Neural progenitor cell (in vitro differentiated cells): ENCODE results near the gene ARHGAP19. TPM values are rescaled to one million over a fixed set of nuclear protein-coding genes. Genes with fewer than 3 reads are reported as not detected.

Experiments
- DNase-seq: peaks from one replicate; pipeline ENCODE4 v3.0.0-alpha.2; 2016; ENCODE audit warnings: low spot score
- H2AFZ ChIP-seq: fragments of 200-600 bp; sonication (generic); replicated peaks from 2 replicates; pipeline ENCODE4 v1.6.1; 2016; ENCODE audit warnings: antibody characterized with exemption
- H3F3A ChIP-seq: fragments of 200-600 bp; sonication (generic); 2 replicates; pipeline ENCODE4 v1.6.1; 2016; ENCODE audit warnings: antibody characterized with exemption, low read depth
- H3K27ac ChIP-seq: fragments of 200-600 bp; sonication (generic); 2 replicates; pipeline ENCODE4 v1.5.1; 2016; ENCODE audit warnings: mild to moderate bottlenecking
- H3K27me3 ChIP-seq: fragments of 200-600 bp; sonication (generic); 2 replicates; pipeline ENCODE4 v1.6.1; 2016; ENCODE audit warnings: mild to moderate bottlenecking, moderate library complexity
- H3K36me3 ChIP-seq: fragments of 200-600 bp; sonication (generic); 2 replicates; pipeline ENCODE4 v1.5.1; 2016
- H3K4me1 ChIP-seq: fragments of 200-600 bp; sonication (generic); 2 replicates; pipeline ENCODE4 v1.6.1; 2016; ENCODE audit warnings: mixed run types
- H3K4me2 ChIP-seq: fragments of 200-600 bp; sonication (generic); 2 replicates; pipeline ENCODE4 v1.6.1; 2016
- H3K4me3 ChIP-seq: fragments of 200-600 bp; sonication (generic); 2 replicates; pipeline ENCODE4 v1.5.1; 2016
- H3K79me2 ChIP-seq: fragments of 200-600 bp; sonication (generic); 2 replicates; pipeline ENCODE4 v1.6.1; 2016; ENCODE audit warnings: low read depth
- H3K9ac ChIP-seq: fragments of 200-600 bp; sonication (generic); 2 replicates; pipeline ENCODE4 v1.6.1; 2016
- H3K9me3 ChIP-seq: fragments of 200-600 bp; sonication (generic); 2 replicates; pipeline ENCODE4 v1.5.1; 2016; ENCODE audit warnings: low read depth
- H4K20me1 ChIP-seq: fragments of 200-600 bp; sonication (generic); 2 replicates; pipeline ENCODE4 v1.6.1; 2016; ENCODE audit warnings: low read depth
- H3K27ac Mint-ChIP-seq: 3 replicates; pipeline ENCODE4 v1.8.0; 2021; ENCODE audit warnings: mixed read lengths
- H3K27me3 Mint-ChIP-seq: 2 replicates; pipeline ENCODE4 v1.8.0; 2022; ENCODE audit warnings: low read depth, mild to moderate bottlenecking, inconsistent platforms, moderate library complexity, mixed read lengths; ENCODE audit not compliant: insufficient read depth
- H3K36me3 Mint-ChIP-seq: 3 replicates; pipeline ENCODE4 v1.8.0; 2021; ENCODE audit warnings: mixed read lengths
- H3K4me1 Mint-ChIP-seq: 3 replicates; pipeline ENCODE4 v1.8.0; 2021; ENCODE audit warnings: mixed read lengths
- H3K4me3 Mint-ChIP-seq: 3 replicates; pipeline ENCODE4 v1.8.0; 2021; ENCODE audit warnings: mild to moderate bottlenecking, moderate library complexity, mixed read lengths
- H3K9me3 Mint-ChIP-seq: 3 replicates; pipeline ENCODE4 v1.8.0; 2020; ENCODE audit warnings: mixed read lengths
- EZH2 ChIP-seq: fragments of 200-600 bp; sonication (generic); IDR thresholded peaks from 2 replicates; pipeline ENCODE4 v1.6.1; 2017; ENCODE audit warnings: antibody characterized with exemption, mild to moderate bottlenecking, moderate library complexity
- EZH2phosphoT487 ChIP-seq: fragments of 200-600 bp; sonication (generic); IDR thresholded peaks from 2 replicates; pipeline ENCODE4 v1.6.1; 2017; ENCODE audit warnings: antibody characterized with exemption
- total RNA-seq: library from RNA; depleted of rRNA; stranded (reverse); fragments of >200 nt; gene quantifications from 2 replicates; pipeline ENCODE4 v1.2.3, GENCODE V29; 2015; ENCODE audit warnings: low replicate concordance
- TF ChIP-seq, protein P1 (sequence below): fragments of 200-600 bp; sonication (generic); IDR thresholded peaks from 2 replicates; pipeline ENCODE4 v1.5.1; 2017; ENCODE audit warnings: antibody characterized with exemption, mild to moderate bottlenecking

The ARHGAP19 gene
- total RNA-seq, 1 donor from 2014 or later, result 88.8 TPM

DNA sequence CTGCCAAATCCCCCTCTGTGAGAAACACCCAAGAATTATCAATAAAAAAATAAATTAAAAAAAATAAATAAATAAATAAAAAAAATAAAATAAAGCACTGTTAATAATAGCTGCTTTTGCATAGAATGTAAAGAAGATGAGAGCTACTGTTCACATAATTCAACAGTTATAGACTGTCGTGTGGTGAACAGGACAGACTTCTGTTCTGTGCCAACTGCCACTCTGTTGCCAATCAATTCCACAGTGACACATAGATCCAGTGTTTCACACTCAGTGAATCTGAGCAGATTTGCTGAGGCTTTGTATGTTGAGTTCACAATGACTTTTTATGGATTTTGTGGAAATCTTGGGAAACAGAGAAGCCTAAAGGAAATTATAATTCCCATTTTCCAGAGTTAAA lies 14.9 kb downstream of the ARHGAP19 start:
- Histone ChIP-seq H3K9ac (no peak overlapping the region), H3K27ac (no peak overlapping the region), H3K4me2 (no peak overlapping the region), H3K36me3 (no peaks in the 10 kb centered on the region), H3K27me3 (no peaks in the 10 kb centered on the region), H3K4me3 (no peak overlapping the region), H3K9me3 (no peaks in the 10 kb centered on the region), H2AFZ (no peak overlapping the region), H3K4me1 (peaks cover 3% of the 10 kb centered on the region), H3K79me2 (peaks cover 68% of the 10 kb centered on the region), H3F3A (peaks cover 13% of the 10 kb centered on the region), H4K20me1 (peaks cover 30% of the 10 kb centered on the region)
- Mint-ChIP-seq H3K27me3 (no peaks in the 10 kb centered on the region), H3K9me3 (no peaks in the 10 kb centered on the region), H3K27ac (no peak overlapping the region), H3K36me3 (no peaks in the 10 kb centered on the region), H3K4me3 (no peak overlapping the region), H3K4me1 (no peaks in the 10 kb centered on the region)
- no peak for DNase-seq
- TF ChIP-seq, protein P1, sequence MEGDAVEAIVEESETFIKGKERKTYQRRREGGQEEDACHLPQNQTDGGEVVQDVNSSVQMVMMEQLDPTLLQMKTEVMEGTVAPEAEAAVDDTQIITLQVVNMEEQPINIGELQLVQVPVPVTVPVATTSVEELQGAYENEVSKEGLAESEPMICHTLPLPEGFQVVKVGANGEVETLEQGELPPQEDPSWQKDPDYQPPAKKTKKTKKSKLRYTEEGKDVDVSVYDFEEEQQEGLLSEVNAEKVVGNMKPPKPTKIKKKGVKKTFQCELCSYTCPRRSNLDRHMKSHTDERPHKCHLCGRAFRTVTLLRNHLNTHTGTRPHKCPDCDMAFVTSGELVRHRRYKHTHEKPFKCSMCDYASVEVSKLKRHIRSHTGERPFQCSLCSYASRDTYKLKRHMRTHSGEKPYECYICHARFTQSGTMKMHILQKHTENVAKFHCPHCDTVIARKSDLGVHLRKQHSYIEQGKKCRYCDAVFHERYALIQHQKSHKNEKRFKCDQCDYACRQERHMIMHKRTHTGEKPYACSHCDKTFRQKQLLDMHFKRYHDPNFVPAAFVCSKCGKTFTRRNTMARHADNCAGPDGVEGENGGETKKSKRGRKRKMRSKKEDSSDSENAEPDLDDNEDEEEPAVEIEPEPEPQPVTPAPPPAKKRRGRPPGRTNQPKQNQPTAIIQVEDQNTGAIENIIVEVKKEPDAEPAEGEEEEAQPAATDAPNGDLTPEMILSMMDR, result no peak
- TF ChIP-seq EZH2 (no peak), EZH2phosphoT487 (no peak)

DNA sequence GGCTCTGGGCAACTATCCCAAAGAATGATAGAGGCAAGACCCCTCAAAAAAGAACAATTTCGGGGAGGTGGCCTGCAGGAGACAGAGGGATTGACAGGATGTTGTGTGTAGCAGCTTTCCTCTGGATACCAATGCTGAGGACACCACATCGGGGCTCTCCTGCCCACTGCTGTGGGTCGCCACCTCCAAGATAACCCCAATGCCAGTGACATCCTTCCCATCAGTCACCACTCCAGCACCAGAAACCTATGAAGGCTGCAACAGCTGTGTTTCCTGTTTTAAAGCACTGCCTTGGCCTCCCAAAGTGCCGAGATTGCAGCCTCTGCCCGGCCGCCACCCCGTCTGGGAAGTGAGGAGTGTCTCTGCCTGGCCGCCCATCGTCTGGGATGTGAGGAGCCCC lies 17.6 kb downstream of the ARHGAP19 start:
- peaks cover 7% of the 10 kb centered on the region for H3K9me3 ChIP-seq
- no peak overlapping the region for H3K4me3 ChIP-seq
- H3K36me3 ChIP-seq, result peaks cover 4% of the 10 kb centered on the region
- Mint-ChIP-seq H3K4me1 (no peaks in the 10 kb centered on the region), H3K27me3 (no peaks in the 10 kb centered on the region), H3K4me3 (no peak overlapping the region), H3K27ac (no peak overlapping the region), H3K36me3 (peaks cover 8% of the 10 kb centered on the region), H3K9me3 (peaks cover 10% of the 10 kb centered on the region)
- no peak overlapping the region for H3K9ac ChIP-seq
- no peak for DNase-seq
- H3F3A ChIP-seq, result peaks cover 21% of the 10 kb centered on the region
- H4K20me1 ChIP-seq, result peaks cover 21% of the 10 kb centered on the region
- H3K4me2 ChIP-seq, result no peak overlapping the region
- no peak overlapping the region for H3K27ac ChIP-seq
- H3K79me2 ChIP-seq, result peaks cover 69% of the 10 kb centered on the region
- no peaks in the 10 kb centered on the region for H3K27me3 ChIP-seq
- H2AFZ ChIP-seq, result no peak overlapping the region
- TF ChIP-seq EZH2, result no peak
- TF ChIP-seq, protein P1, result no peak
- TF ChIP-seq EZH2phosphoT487, result no peak
- H3K4me1 ChIP-seq, result no peaks in the 10 kb centered on the region

DNA sequence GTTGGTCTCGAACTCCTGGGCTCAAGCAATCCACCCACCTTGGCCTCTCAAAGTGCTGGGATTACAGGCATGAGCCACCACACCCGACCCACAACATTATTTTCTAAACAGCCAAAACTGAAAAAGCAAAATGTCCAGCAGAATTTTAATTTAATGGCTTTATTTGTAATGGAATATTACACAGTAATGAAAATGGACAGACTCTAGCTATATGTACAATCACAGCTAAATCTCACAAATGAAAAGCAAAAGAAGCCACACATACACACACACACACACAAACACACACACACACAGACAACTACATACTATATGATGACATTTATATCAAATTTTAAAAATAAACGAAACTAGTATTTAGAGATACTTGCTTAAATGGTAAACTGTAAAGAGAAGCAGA lies 18.7 kb downstream of the ARHGAP19 start:
- peaks cover 7% of the 10 kb centered on the region for H3K9me3 ChIP-seq
- H3K27ac Mint-ChIP-seq, result no peak overlapping the region
- no peaks in the 10 kb centered on the region for H3K27me3 Mint-ChIP-seq
- peaks cover 4% of the 10 kb centered on the region for H3K36me3 ChIP-seq
- H4K20me1 ChIP-seq, result peaks cover 9% of the 10 kb centered on the region
- no peak for DNase-seq
- H3F3A ChIP-seq, result peaks cover 19% of the 10 kb centered on the region
- peaks cover 8% of the 10 kb centered on the region for H3K36me3 Mint-ChIP-seq
- no peak overlapping the region for H2AFZ ChIP-seq
- H3K4me1 ChIP-seq, result no peaks in the 10 kb centered on the region
- H3K4me1 Mint-ChIP-seq, result no peaks in the 10 kb centered on the region
- H3K27me3 ChIP-seq, result no peaks in the 10 kb centered on the region
- H3K9ac ChIP-seq, result no peak overlapping the region
- peaks cover 10% of the 10 kb centered on the region for H3K9me3 Mint-ChIP-seq
- no peak overlapping the region for H3K4me3 Mint-ChIP-seq
- TF ChIP-seq EZH2 (no peak), EZH2phosphoT487 (no peak)
- TF ChIP-seq, protein P1, result no peak
- no peak overlapping the region for H3K4me3 ChIP-seq
- H3K79me2 ChIP-seq, result peaks cover 69% of the 10 kb centered on the region
- no peak overlapping the region for H3K4me2 ChIP-seq
- no peak overlapping the region for H3K27ac ChIP-seq
